ENCODE measurements around the gene SNAP25.

Gene SNAP25

DNA sequence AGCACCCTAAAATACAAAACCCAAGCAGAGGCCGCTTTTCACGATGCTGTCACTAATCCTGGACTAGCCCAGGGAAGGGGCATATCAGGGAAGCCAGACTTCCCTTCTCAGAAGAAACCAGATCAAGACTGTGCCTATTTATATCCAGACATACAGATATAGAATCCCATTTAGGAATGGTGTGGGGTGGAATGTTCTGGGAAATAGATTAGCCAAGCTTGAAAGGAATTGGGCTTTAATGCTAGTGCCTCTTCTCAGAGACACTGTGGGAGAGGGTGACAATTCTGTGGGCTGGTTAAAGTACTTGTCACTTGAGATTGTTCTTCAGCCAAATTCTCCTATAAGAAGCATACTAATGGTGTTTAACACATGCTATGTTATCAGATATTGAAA lies 45.5 kb downstream of the SNAP25 start:
- no peak for DNase-seq

DNA sequence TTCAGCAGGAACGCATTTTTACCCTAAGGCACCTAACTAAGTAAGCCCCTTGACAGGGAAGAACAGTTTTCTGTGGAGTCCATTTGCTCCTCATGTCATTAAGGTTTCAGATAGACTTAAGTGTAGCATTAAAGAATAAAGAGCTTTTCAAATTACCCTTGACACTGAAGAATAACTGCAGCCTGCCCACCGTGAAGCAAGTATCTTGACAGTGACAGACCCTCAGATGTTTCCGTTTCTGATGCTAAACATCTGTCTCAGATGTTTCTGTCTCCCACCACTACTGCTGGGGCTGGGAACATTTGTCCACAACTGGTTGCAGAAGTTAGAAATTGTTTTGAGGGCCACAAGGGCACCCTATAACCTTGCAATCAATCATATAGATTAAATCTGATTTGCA lies 50.0 kb downstream of the SNAP25 start:
- DNase-seq, result no peak

DNA sequence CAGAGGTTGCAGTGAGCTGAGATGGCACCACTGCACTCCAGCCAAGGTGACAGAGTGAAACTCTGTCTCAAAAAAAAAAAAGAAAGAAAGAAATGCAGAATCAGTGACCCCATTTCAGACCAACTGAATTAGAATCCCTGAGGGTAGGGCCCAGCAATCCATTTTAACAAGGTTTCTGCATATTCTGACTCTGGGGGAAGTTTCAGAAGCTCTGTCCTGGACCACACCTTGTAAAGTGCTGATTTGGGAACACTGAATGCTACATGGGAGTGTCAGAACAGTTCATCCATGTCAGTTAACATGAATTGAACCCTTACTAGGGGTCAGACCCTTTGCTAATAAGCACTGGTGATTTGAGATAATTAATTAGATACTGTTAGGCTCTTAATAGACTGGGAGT lies 52.0 kb downstream of the SNAP25 start:
- no peak for DNase-seq

DNA sequence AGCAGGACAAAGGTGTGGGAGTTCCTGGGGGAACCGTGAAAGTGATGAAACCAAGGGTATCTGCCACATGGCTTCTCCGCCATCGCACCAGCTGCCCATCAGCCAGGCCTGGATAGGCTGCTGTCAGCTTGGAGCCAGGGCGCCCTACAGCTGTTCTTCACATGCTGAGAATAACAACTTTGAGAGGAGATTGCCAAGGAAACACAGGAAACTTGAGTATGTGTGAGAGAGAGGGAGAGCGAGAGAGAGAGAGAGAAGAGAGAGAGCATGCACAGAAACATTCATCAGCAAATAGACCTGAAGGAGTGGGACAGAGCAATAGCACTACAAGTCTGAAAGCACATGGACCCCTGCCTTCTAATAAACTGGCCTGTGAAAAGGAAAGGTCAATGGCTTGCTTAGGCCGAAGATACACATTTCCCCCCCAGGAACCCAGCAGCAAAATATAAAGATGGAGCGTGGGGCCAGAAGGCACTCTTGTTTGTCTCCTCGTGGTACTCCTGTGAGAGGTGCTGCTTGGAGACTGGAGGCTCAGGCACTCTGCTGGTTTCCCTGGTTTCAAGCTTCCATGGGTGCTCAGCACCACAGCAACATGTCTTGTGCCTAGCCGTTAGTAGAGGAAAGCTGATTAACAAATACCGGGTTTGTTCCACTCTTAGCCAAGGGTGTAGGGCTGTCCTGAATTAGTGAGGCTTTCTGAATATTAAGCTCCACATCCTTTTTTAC lies 53.0 kb downstream of the SNAP25 start:
- no peak for DNase-seq

DNA sequence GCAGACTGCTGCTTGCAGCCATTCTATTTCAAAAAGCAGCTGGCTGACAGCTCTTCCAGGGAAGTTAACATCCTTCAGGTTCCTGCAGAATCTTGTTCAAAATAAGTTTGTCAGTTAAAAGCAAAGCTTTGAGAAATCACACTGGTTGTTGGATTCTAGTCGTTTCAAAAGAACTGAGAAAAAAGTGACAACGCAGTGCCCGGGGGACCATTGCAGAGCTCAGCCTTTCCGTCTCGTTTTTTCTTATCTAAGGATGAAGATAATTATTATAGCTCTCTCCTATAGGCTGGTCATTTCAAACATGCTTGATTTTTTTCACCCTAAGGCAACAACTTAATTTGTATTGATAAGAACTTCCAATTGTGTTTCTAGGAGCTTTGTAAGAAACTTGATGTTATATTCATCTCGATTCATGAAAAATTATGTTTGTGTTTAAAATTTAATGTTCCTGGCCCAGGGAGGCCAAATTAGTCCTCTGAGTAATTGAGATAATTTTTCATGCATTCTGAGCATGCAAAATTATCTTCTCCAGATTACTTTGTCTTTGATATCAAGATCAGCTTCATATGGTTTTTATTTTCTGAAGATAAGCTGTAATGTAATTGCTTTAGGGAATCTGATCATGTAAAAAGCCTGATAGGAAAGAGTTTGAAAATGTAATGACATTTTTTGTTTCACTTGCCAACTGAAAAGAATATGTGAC lies 58.4 kb downstream of the SNAP25 start:
- no peak for DNase-seq

DNA sequence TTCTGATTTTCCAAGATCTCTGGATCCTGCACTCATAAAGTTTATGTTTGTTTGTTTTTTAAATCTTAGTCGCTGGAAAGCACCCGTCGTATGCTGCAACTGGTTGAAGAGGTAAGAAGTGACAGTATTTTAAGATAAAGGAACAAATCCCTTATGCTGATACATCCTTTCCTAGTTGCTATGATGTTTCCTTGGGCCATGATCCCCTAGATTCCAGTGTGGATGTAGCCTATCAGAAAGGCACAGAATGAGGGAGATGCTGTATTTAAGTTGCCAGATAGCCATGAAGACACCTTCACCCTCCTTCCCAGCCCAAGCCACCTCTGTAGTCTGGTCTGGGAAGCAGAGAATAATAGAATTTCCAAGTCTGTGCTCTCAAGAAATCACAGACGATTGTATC lies 59.0 kb downstream of the SNAP25 start:
- no peak for DNase-seq

DNA sequence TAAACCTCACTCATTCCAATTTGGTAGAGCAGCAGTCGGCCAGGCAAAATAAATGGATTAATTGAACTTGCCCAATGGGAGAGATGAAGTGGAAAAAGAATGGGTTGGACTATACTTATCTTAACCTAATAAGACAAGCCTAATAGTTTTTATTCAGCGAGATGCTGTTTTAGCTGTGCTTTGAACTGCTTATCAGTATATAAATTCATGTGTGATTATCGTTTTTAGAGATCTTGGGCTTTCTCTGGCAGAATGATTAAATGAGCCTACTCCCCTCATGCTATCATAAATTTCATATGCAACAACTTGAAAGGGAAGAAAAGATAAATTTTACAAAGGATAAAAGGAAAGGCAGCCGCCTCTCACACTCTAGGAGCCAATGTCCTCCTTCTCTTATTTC lies 59.8 kb downstream of the SNAP25 start:
- DNase-seq, result no peak

DNA sequence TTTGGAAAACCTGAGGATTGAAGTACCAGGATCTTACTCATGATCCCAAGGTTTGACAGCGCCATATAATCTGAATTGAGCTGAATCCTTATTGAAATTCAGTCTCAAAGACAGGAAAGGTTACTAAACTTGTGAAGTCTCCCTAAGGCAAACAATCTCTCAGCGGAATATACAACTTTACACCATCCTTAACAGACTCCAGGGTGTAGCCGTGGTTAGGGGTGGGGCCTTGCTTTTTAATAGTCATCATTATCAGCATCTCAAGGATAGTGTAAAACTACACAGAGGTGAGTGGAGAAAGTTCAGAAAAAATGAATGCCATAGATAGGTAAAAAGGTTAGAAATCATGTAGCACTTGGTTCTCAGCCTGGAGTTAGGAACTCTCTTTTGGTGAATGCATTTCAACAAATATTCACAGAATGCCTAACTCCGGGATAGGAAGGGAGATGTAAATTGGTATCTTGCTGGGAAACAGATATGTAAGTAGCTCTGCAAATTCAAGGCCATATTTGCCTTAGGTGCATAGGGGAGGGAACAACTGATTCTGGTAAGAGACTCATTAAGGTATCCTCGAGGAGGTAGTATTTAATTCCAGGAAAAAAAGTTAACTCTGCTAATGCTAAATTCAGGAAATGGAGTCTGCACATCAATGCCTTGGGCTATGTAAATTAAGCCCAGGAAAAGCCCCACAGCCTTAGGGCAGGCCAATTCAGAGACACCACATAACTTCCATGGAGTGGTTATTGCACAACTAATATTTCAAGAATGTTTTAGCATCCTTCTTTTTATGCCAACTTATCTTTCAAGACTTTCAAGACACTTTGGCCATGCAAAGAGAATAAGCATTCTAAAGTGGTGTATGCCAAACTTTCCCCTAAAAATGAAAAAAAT lies 61.6 kb downstream of the SNAP25 start:
- DNase-seq, result no peak

DNA sequence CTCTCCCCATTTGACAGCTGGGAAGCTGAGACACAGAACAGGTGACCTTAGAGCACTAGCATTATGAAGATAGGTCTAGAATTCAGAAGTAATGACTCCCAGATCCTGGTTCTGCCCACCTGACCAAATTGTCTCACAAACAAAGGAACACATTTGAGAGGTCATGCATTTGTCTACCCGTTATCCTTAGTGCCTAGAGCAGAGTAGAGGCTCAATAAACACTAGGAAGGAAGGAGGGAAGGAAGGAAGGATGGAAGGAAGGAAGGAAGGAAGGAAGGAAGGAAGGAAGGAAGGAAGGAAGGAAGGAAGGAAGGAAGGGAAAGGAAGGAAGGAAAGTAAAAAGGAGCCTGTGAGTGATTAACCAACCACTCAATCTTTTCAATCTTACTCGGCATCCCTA lies 63.3 kb downstream of the SNAP25 start:
- no peak for DNase-seq

DNA sequence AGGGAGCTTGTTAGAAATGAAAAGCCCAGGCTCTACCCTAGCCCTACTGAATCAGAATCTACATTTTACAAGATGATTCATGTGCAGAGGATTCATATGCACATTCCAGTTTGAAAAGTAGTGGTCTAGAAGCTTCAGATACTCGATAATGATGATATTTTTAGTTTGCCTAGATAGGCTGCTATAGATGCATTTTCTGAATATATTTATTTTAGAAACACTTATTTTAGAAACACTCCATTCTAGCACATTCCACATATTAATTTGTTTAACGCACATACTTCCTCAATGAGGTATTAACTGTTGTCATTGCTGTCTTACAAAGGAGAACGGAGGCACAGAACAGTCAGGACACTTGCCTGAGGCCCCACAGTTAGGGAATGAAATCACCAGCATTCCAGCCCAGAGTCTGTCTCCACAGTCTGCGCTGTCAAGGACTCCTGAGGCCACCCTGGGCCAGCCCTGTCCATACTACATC lies 64.4 kb downstream of the SNAP25 start:
- no peak for DNase-seq

DNA sequence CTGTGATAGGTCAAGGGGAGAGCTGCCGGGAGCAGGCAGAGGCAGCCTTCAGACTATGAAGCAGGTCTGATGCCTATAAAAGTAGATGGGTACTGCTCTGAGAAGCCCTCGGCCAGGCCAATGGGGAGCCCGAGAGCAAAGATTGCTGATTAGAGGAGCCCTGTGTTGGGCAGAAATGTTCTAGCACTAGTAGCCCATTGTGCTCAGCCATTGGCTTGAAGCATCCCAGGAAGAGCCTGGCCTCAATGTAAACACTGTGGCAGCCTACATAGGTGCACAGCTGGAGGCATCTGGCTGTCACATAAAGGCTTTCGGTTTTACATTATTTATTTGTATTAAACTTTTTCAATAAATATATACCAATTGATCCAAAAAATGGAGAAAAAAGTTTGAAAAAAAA lies 67.7 kb downstream of the SNAP25 start:
- DNase-seq, result no peak

DNA sequence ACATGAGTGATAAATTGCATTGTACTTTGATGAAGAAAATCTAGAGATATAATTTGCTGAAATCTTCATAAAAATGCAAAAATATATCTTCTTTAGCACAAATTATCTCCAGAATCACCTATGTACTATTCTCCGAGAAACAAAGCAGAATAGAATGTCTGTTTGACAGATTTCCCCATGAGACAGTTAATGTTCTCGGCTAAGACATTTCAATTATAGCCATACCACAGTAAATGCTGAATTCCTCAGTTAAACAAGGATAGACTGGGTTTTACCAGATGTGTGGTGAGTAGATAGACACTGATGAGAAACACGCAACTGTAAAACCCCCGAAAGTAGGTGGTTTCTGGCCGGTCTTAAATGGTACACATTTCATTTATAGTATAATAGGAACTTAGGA lies 69.8 kb downstream of the SNAP25 start:
- DNase-seq, result no peak

DNA sequence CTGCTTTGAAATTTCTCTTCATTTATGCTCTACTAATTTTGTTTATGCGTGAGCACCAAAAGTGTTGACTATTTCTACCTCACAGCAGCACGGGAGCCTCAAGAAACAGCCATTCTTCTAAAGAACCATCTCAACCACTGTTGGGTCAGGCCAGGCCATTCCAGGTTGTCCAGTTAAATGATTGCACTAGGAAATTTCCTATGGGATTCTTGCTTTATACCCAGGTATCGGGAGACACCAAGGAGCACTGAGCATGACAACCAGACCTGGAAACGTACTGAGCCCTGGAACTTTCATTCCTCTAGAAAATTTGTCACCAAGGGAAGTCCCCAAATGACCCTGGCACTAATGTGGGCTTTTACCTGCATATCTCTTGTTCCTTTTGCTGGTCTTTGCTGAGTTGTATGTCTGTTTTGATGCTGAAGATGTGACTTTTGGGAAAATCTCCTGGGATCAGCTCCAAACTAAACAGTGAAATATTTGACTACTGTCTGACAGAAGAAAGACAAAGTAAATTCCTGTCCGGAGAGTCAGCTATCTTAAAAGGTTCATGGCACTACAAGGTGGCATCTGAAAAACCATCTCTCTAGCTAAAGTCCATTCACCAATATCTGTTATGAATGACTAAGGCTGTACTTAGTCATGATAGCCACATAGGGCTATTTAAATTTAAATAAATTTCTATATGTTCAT lies 70.5 kb downstream of the SNAP25 start:
- DNase-seq, result no peak

DNA sequence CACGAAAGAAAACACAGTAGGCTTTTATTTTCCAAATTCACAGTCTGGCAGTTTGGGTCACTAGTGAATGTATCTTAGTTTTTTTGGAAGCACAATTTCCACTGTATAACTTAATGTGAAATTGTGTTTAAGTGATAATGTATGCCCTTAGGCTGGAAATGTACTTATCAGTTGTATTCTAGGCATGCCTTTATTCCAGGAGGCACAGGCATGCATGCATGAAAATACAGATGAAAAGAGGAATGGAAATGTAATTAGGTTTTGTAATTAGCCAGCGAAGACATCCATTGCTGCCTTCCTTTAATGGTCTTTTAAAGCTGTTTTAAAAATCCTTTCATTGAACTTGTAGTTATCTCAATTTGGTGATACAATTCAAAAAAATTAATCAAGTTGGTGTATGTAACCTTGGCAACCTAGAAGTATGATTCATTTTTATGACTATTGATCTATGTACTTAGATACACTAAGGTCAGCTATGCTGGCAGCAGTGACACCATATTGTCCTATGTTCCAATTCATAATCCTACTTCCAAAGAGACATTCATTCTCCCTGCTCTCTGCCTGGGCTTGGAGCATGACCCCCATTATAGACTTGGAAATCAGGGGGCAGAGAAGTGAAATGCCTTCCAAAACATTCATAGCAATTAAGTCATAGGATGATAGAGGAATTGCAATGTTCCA lies 73.1 kb downstream of the SNAP25 start:
- DNase-seq, result no peak

DNA sequence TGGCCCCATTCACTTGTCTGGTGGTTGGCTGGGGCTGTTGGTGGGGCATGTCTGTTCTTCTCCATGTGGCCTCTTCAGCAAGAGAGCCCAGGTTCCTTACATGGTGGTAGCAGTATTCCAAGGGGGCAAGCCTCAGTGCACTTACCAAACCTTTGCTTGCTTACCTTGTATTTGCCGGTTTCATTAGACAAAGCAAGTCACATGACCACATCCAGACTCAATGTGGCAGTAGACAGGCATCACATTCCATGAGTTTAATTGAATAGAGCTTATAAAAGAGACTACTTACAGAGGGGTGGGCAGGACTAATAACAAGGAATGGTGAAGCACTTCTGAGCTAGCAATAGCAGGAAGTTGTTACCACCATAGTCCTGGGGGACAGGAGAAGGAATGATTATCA lies 78.6 kb downstream of the SNAP25 start:
- DNase-seq, result no peak

DNA sequence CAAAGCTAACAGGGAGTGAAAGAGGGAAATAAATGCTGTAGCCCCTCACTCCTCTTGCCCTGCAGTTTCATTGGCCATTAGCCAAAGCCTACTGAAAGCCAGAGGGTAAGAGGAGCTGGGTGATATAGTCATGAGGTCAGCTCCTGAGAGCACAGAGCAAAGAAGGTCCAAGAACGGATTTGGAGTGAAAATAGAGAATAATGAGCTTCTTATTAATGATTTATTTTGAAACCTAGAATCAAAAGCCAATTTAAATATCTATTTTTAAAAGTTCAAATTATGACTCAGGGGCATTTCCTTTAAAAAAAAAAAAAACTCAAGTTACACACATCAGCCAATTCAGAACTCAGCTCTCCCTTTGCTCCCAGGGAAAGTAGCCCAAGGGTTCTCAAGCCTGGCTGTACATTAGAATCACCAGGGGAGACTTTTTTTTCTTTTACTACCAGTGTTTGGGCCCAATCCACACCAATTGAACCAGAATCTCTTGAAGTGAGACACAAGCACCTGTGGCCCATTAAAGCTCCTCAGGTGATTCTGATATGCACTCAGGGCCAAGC lies 79.1 kb downstream of the SNAP25 start:
- DNase-seq, result no peak

DNA sequence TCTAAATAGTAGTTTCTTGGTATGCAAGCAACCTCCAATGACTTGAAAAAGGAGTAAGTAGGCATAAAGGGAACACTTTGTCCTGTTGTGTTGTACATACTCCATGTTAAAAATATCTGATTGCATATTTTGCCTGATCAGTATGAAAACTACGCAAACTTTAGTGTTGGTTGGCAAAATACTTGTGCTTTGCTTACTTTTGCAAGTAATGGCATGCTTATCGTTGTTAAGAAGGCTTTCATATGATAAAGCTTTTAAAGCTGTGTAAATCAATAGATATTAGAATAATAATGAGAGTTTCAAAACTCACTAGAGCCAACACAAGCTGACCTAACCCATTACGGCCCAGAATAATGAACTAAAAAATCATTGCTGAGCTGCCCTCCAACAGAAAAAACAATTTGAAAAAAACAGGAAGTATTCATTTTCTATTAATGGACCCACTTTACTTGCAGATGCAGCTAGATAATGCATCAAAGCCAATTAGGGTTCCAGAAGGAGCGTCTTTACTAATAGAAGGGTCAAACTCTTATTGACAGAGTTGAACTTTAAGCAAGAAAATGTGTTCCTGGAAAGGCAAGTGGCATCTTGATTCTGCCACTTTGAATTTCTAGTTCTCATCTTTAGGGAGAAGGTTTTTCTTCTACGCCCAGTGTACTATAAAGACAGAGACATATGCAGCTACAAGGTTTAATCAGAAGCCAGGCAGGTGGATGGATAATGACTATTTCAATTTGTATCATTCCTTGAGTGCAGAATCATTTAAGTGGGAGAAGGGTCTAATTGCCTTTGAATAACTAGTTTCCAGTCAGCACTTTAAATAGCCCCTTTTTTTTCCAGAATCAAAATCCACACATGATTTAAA lies 82.2 kb downstream of the SNAP25 start:
- DNase-seq, result no peak

DNA sequence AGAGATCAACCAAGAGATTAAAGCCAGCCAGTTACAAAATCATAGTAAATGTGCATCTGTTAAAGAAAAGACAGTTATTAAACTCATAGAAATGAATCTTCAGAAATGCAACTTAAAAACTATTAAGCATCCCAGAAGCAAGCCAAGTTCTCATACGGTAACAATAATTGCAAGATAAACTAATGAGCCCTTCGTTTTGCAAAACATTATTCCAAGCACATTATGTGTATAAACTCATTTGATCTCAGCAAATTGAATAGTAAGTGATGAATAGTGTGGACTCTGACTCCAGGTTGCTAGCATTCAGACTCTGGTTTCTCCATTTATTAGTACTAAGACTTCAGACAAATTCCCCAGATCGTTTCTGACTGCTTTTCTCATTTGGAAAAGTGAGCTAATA lies 85.2 kb downstream of the SNAP25 start:
- no peak for DNase-seq

DNA sequence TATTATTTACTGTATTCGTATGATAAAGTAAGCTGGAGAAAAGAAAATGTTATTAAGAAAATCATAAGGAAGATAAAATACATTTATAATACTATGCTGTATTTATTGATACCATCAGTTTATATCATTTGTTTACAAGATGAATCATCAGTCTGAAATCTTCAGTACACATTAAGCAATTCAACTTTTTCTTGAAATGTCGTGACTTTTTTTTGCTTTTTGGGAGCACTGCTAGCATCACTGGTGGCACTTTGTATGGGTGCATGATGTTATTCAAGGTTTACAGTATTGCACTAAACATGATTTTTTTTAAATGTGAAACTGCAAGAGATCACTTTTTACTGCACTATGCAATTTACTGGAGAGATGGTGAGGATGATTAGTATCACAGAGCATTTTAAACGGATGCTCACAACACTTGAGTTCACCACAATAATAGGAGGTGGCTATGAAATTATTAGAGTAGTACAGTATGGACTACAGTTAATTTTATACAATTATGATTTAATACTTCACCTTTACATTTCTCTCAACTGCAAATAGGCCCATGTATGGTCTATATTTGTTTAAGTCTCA lies 85.9 kb downstream of the SNAP25 start:
- no peak for DNase-seq

DNA sequence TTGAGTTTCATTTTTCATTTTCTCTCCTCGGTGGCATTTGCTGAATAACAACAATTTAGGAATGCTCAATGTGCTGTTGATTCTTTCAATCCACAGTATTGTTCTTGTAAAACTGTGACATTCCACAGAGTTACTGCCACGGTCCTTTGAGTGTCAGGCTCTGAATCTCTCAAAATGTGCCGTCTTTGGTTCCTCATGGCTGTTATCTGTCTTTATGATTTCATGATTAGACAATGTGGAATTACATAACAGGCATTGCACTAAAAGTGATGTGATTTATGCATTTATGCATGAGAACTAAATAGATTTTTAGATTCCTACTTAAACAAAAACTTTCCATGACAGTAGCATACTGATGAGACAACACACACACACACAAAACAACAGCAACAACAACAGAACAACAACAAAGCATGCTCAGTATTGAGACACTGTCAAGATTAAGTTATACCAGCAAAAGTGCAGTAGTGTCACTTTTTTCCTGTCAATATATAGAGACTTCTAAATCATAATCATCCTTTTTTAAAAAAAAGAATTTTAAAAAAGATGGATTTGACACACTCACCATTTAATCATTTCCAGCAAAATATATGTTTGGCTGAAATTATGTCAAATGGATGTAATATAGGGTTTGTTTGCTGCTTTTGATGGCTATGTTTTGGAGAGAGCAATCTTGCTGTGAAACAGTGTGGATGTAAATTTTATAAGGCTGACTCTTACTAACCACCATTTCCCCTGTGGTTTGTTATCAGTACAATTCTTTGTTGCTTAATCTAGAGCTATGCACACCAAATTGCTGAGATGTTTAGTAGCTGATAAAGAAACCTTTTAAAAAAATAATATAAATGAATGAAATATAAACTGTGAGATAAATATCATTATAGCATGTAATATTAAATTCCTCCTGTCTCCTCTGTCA lies 88.1 kb downstream of the SNAP25 start:
- DNase-seq, result no peak
